ENCODE results near the gene STAT5B.

The STAT5B gene

DNA sequence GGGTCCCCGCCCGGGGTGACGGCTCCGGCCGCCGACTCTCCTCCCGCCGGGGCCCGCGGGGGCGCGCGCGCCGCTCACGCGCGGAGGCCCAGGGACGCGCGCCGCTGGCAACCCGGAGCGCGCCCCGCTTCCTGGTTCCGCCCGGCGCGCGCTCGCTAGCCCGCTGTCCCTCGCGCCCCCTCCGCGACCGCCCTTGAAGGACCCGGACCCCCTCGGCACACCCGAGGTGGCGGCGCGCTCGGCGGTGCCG is at the start of gene STAT5B:
Gene STAT5B (minus strand): TSS at position 33 of the 250 bp plus-strand sequence. CDS start 44,264 bp downstream, outside the sequence.
- ATAC-seq = peak; percentile 10; the same call in 2 of the 3 replicates
- peak; percentile 86; the same call in 1 of the 2 replicates for TF ChIP-seq CSDC2 (CRISPR knock-in tag; IDR thresholded peaks at IDR 0.05)
- no peak for TF ChIP-seq GLIS3 (CRISPR knock-in tag; IDR thresholded peaks at IDR 0.05)
- peak; percentile 90 for TF ChIP-seq SNAI2 (CRISPR knock-in tag; IDR thresholded peaks at IDR 0.05)
- no peak for TF ChIP-seq ZC3H10 (CRISPR knock-in tag; IDR thresholded peaks at IDR 0.05)

DNA sequence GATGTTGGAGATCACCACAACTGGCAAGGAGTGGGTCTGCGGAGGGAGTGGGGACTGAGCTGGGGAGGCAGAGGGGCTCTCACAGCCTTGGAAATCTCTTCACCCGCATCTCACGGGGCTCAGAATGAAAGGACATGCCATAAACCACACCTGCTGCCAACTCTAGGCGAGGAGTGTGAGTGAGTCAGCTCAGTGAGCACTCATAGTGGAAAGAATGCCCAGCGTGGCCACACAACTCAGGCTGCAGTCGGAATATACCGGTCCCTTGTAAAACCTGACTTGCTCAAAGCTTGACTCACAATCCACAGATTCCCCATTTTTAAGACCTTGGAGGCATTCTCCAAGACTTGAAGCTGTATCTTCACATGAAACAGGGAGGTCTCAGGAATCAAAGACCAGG is 48.8 kb upstream of the STAT5B start:
- peak; percentile 76 for ATAC-seq
- TF ChIP-seq PPARA (CRISPR knock-in tag; IDR thresholded peaks at IDR 0.05; ENCODE audit: borderline replicate concordance) (no peak), ZFP30 (CRISPR knock-in tag; IDR thresholded peaks at IDR 0.05) (no peak), ZNF565 (CRISPR knock-in tag; conservative IDR thresholded peaks at IDR 0.05; ENCODE audit: low read depth) (no peak), TCF4 (CRISPR knock-in tag; IDR thresholded peaks at IDR 0.05; ENCODE audit: borderline replicate concordance) (no peak), ESRRG (CRISPR knock-in tag; IDR thresholded peaks at IDR 0.05) (no peak), RARB (CRISPR knock-in tag; IDR thresholded peaks at IDR 0.05) (no peak), ZNF70 (CRISPR knock-in tag; IDR thresholded peaks at IDR 0.05) (no peak), BACH2 (CRISPR knock-in tag; IDR thresholded peaks at IDR 0.05; ENCODE audit: borderline replicate concordance) (no peak), ARNTL (CRISPR knock-in tag; IDR thresholded peaks at IDR 0.05; ENCODE audit: borderline replicate concordance, low read depth) (no peak), ZFP3 (CRISPR knock-in tag; IDR thresholded peaks at IDR 0.05) (no peak), ISL1 (CRISPR knock-in tag; IDR thresholded peaks at IDR 0.05) (no peak), CSDC2 (CRISPR knock-in tag; IDR thresholded peaks at IDR 0.05) (no peak), OSR1 (CRISPR knock-in tag; IDR thresholded peaks at IDR 0.05) (no peak)

DNA sequence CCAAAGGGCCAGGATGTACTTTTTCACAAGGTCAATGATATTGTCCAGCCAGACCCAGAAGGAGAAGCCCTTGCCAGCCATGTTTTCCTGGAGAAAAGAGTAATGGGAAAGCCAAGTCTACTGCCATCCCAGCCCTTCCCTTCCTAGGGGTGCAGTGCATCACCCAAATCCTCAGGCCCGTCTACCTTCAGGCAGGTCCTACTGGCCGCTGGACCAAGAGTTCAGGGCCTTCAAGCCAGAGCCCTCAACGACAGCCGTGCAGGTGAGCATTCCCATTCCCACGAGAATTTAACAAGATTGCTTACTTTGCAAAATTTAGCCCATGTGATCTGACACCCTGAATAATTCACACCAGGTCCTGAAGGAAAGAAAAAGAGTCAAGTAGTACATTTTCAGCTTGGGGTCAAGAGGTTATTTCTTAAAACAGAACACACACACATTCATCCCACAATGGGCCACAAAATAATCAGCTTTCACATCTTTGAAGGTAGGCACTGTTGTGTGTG is 47.1 kb upstream of the STAT5B start:
- TF ChIP-seq ZC3H10 (CRISPR knock-in tag; IDR thresholded peaks at IDR 0.05) (no peak), OSR1 (CRISPR knock-in tag; IDR thresholded peaks at IDR 0.05) (no peak), PPARA (CRISPR knock-in tag; IDR thresholded peaks at IDR 0.05; ENCODE audit: borderline replicate concordance) (no peak), ZFP30 (CRISPR knock-in tag; IDR thresholded peaks at IDR 0.05) (no peak), TOX (CRISPR knock-in tag; IDR thresholded peaks at IDR 0.05; ENCODE audit: borderline replicate concordance) (no peak), ISL1 (CRISPR knock-in tag; IDR thresholded peaks at IDR 0.05) (no peak), ESRRG (CRISPR knock-in tag; IDR thresholded peaks at IDR 0.05) (no peak), RARB (CRISPR knock-in tag; IDR thresholded peaks at IDR 0.05) (no peak), ZNF70 (CRISPR knock-in tag; IDR thresholded peaks at IDR 0.05) (no peak), TCF4 (CRISPR knock-in tag; IDR thresholded peaks at IDR 0.05; ENCODE audit: borderline replicate concordance) (no peak), TSHZ2 (CRISPR knock-in tag; IDR thresholded peaks at IDR 0.05) (no peak)
- TF ChIP-seq, protein P1, sequence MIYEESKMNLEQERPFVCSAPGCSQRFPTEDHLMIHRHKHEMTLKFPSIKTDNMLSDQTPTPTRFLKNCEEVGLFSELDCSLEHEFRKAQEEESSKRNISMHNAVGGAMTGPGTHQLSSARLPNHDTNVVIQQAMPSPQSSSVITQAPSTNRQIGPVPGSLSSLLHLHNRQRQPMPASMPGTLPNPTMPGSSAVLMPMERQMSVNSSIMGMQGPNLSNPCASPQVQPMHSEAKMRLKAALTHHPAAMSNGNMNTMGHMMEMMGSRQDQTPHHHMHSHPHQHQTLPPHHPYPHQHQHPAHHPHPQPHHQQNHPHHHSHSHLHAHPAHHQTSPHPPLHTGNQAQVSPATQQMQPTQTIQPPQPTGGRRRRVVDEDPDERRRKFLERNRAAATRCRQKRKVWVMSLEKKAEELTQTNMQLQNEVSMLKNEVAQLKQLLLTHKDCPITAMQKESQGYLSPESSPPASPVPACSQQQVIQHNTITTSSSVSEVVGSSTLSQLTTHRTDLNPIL (CRISPR knock-in tag; IDR thresholded peaks at IDR 0.05; ENCODE audit: low read depth) = no peak
- no peak for ATAC-seq

- peak; percentile 89 for ATAC-seq
- TF ChIP-seq ZNF70 (CRISPR knock-in tag; IDR thresholded peaks at IDR 0.05) (no peak), ISL1 (CRISPR knock-in tag; IDR thresholded peaks at IDR 0.05) (no peak), ZFP3 (CRISPR knock-in tag; IDR thresholded peaks at IDR 0.05) (no peak), TSHZ2 (CRISPR knock-in tag; IDR thresholded peaks at IDR 0.05) (no peak), TOX (CRISPR knock-in tag; IDR thresholded peaks at IDR 0.05; ENCODE audit: borderline replicate concordance) (no peak), GLIS3 (CRISPR knock-in tag; IDR thresholded peaks at IDR 0.05) (no peak), RARB (CRISPR knock-in tag; IDR thresholded peaks at IDR 0.05) (no peak), CSDC2 (CRISPR knock-in tag; IDR thresholded peaks at IDR 0.05) (no peak), OSR1 (CRISPR knock-in tag; IDR thresholded peaks at IDR 0.05) (no peak)
Observed at GRCh38 chr17:42322382-42323267, 46.4 kb upstream of the STAT5B start.

Data from SK-N-SH treated with all-trans-retinoic acid at 6 μM for 48 hours (cell line).